Stimulated activated memory B cell treated with anti-CD40 and anti-IgM and Interleukin-4, amounts not matched to agents 10 μg/mL and 1 μg/mL and 100 μg/mL, for 72 hours (primary cell): ENCODE data around the gene HHIPL1.

ENCODE experiments used
- ATAC-seq: fragments of 150-1000 bp; cut with Tn5 transposase; 2 replicates; pipeline ENCODE4 v1.10.0; 2021
- H3K27ac Mint-ChIP-seq: one replicate; pipeline ENCODE4 v1.8.0; 2022; ENCODE audit warnings: mild to moderate bottlenecking, mixed read lengths
- H3K27me3 Mint-ChIP-seq: one replicate; pipeline ENCODE4 v1.8.0; 2022; ENCODE audit warnings: mixed read lengths
- H3K36me3 Mint-ChIP-seq: one replicate; pipeline ENCODE4 v1.8.0; 2022; ENCODE audit warnings: mixed read lengths
- H3K4me1 Mint-ChIP-seq: one replicate; pipeline ENCODE4 v1.8.0; 2022; ENCODE audit warnings: mixed read lengths
- H3K4me3 Mint-ChIP-seq: one replicate; pipeline ENCODE4 v1.8.0; 2022; ENCODE audit warnings: mild to moderate bottlenecking, moderate library complexity, mixed read lengths
- H3K9me3 Mint-ChIP-seq: one replicate; pipeline ENCODE4 v1.8.0; 2022; ENCODE audit warnings: mixed read lengths

The HHIPL1 gene

GRCh38 chr14:99708449-99708848 is 63.5 kb downstream of the HHIPL1 start:
- H3K4me1 Mint-ChIP-seq: no peaks in the 10 kb centered on the region
- H3K36me3 Mint-ChIP-seq: peaks cover 3% of the 10 kb centered on the region
- H3K9me3 Mint-ChIP-seq: peaks cover 19% of the 10 kb centered on the region
- ATAC-seq: no peak
- no peak overlapping the region for H3K4me3 Mint-ChIP-seq
- H3K27me3 Mint-ChIP-seq: peaks cover 35% of the 10 kb centered on the region
- H3K27ac Mint-ChIP-seq: no peak overlapping the region

DNA sequence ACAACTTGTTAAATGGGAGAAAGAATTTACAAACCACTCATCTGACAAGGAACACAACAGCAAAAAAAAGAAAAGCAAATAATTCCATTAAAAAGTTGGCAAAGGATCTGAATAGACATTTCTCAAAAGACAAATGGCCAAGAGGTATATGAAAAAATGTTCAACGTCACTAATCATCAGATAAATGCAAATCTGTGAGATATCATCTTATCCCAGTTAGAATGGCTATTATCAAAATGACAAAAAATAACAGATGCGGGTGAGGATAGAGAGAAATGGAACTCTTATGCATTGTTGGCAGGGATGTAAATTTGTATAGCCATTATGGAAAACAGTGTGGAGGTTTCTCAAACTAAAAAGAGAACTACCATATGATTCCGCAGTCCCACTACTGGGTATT is 69.0 kb downstream of the HHIPL1 start:
- Mint-ChIP-seq H3K4me1 (peaks cover 7% of the 10 kb centered on the region), H3K9me3 (peaks cover 7% of the 10 kb centered on the region), H3K36me3 (no peaks in the 10 kb centered on the region), H3K27ac (no peak overlapping the region), H3K4me3 (no peak overlapping the region), H3K27me3 (peaks cover 23% of the 10 kb centered on the region)
- ATAC-seq: no peak

DNA sequence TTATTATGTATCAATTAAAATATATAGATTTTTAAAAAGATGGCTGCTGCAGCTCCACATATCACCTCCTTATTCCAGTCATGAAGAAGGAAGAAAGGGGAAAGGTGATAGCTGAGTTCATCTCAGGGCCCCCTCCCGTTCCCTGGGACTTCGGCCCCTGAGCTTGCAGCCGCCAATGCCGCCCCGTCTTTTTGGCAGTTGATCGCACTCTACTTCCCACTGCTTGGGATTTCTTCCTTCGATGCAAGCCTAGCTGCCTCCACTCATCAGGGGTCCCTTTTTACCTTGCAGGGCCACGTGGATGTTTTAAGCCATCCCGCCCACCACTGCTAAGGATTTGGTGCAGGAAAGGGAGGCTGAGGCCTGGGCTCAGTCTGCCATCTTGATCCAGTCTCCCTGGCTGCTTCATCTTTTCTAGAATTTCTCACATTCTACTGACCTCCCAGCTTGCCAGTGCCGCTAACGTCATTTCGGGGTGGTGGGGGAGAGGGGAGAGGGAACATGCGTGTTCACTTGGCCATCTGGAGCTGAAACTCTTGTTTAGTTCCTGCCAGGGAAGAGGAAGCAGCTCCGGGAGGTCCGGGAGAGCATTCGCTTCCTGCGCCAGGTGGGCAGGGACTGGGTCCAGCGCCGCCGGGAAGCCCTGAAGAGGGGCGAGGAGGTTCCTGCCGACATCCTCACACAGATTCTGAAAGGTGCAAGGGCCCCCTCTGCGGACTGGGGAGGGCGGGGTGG is 70.5 kb downstream of the HHIPL1 start:
- Mint-ChIP-seq H3K27me3 (peaks cover 23% of the 10 kb centered on the region), H3K4me1 (peaks cover 7% of the 10 kb centered on the region), H3K27ac (no peak overlapping the region), H3K4me3 (no peak overlapping the region), H3K9me3 (peaks cover 10% of the 10 kb centered on the region), H3K36me3 (no peaks in the 10 kb centered on the region)
- ATAC-seq: no peak

- no peak for ATAC-seq
- Mint-ChIP-seq H3K4me1 (peaks cover 7% of the 10 kb centered on the region), H3K27me3 (peaks cover 23% of the 10 kb centered on the region), H3K9me3 (peaks cover 10% of the 10 kb centered on the region), H3K36me3 (no peaks in the 10 kb centered on the region), H3K4me3 (no peak overlapping the region), H3K27ac (no peak overlapping the region)
Observed at GRCh38 chr14:99716091-99716849, 71.3 kb downstream of the HHIPL1 start.

DNA sequence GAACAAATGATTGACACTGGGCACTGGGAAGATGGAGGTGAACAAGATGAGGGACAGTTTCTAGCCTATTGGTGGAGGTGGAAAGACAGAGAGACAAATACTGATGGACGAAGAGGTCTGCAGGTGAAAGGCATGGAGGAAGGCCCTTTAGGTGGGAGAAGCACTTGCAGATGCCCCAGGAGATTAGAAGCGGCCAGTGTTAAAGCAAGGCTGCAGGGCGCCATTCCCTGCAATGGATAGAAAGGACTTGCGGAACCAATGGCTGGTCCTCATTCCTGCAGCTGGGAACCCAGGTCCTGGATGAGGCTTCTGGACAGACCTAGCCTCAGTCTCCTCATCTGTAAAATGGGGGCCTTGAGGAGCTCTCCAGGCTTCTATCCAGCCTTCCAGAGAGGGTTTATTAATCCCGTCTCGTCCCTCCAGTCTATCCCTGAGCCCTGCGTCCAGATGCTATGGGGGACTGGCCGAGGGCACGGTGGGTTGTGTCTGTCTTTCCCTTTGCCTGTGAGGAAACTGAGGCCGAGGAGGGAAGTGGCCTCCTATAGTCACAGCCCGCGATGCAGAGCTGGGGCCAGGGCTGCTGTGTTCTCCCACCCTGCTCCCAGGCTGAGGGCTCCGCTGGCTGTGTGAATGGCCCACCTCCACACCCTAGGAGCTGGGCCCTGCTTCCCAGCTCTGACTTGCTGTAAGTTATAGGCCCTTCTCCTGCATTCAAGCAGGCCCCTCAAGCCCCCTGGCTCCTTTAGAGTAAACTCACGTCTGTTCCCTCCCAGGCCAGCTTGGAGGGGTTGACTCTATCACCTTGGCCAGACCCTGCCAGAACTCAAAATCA is 72.1 kb downstream of the HHIPL1 start:
- Mint-ChIP-seq H3K9me3 (peaks cover 9% of the 10 kb centered on the region), H3K27me3 (peaks cover 22% of the 10 kb centered on the region), H3K4me3 (no peak overlapping the region), H3K4me1 (peaks cover 7% of the 10 kb centered on the region), H3K36me3 (no peaks in the 10 kb centered on the region), H3K27ac (no peak overlapping the region)
- ATAC-seq: no peak

- ATAC-seq: no peak
- H3K27me3 Mint-ChIP-seq: peaks cover 18% of the 10 kb centered on the region
- H3K27ac Mint-ChIP-seq: peak overlapping the region; percentile 50
- H3K4me1 Mint-ChIP-seq: peaks cover 7% of the 10 kb centered on the region
- no peak overlapping the region for H3K4me3 Mint-ChIP-seq
- H3K36me3 Mint-ChIP-seq: no peaks in the 10 kb centered on the region
- H3K9me3 Mint-ChIP-seq: peaks cover 3% of the 10 kb centered on the region
Observed at GRCh38 chr14:99717682-99718013, 72.7 kb downstream of the HHIPL1 start.

DNA sequence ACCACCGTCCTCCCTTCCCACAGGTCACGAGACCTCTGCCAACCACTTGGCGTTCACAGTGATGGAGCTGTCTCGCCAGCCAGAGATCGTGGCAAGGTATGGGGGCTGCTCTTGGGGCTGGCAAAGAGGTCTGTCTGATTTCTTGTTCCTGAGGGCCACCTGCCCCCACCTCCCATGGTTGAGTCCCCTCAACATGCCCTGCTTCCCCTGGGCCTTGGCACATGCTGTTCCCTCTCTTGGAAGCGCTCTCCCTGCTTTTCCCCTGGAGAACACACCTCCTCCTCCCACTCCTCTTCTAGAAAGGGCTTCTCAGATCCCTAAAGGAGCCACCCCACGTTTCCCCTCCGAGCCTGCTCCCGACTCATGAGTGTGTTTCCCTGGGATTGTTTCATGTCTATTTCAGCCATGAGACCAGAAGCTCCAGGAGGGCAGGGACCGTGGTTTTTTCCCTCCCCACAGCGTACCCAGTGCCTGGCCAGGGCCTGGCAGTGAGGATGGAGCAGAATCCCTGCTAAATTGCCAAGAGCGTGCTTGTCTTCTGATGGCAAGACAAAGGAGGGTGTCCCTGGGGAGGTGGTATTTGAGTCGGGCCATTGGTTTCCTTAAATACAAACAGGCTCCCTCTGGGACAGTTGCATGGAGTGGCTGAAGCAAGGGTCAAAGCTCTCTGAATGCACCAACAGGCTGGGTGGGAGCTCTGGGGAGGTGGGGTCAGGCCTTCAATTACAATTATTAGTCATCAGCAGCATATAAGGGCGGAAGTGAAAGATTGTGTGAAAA is 73.3 kb downstream of the HHIPL1 start:
- Mint-ChIP-seq H3K4me3 (peak overlapping the region; percentile 38), H3K9me3 (peaks cover 3% of the 10 kb centered on the region), H3K4me1 (peaks cover 7% of the 10 kb centered on the region), H3K27ac (peak overlapping the region; percentile 50), H3K36me3 (no peaks in the 10 kb centered on the region), H3K27me3 (peaks cover 21% of the 10 kb centered on the region)
- ATAC-seq: peak; percentile 90

DNA sequence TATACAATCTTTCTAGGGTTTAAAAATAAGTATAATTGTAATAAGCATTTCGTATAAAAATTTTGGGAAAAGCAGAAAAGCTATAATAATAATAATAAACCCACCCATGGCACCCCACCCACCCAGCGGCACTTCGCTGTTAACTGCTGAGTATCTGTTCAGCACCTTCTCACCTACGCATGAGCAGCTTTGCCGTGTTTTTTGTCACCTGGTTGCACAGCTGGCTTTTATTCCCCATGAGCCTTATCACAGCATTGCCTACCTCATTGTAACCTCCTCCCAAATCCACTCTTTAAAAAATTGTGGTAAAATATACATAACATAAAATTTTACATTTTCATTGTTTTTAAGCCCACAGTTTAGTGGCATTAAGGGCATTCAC is 73.9 kb downstream of the HHIPL1 start:
- ATAC-seq: peak; percentile 58

GRCh38 chr14:99720941-99721791 is 76.2 kb downstream of the HHIPL1 start:
- peaks cover 50% of the 10 kb centered on the region for H3K27me3 Mint-ChIP-seq
- H3K36me3 Mint-ChIP-seq: no peaks in the 10 kb centered on the region
- no peak overlapping the region for H3K4me3 Mint-ChIP-seq
- no peak for ATAC-seq
- peaks cover 3% of the 10 kb centered on the region for H3K9me3 Mint-ChIP-seq
- peaks cover 7% of the 10 kb centered on the region for H3K4me1 Mint-ChIP-seq
- no peak overlapping the region for H3K27ac Mint-ChIP-seq

More for the DNA sequence above, 73.9 kb downstream of the HHIPL1 start:
- Mint-ChIP-seq H3K36me3 (no peaks in the 10 kb centered on the region), H3K9me3 (peaks cover 3% of the 10 kb centered on the region), H3K27ac (no peak overlapping the region), H3K4me3 (no peak overlapping the region), H3K27me3 (peaks cover 27% of the 10 kb centered on the region), H3K4me1 (peaks cover 7% of the 10 kb centered on the region)

- no peak for ATAC-seq
- Mint-ChIP-seq H3K36me3 (no peaks in the 10 kb centered on the region), H3K4me3 (no peak overlapping the region), H3K4me1 (peaks cover 7% of the 10 kb centered on the region), H3K27me3 (peaks cover 58% of the 10 kb centered on the region), H3K9me3 (peaks cover 3% of the 10 kb centered on the region), H3K27ac (no peak overlapping the region)
Observed at GRCh38 chr14:99721792-99722516, 77.0 kb downstream of the HHIPL1 start.

GRCh38 chr14:99722741-99723140 is 77.8 kb downstream of the HHIPL1 start:
- peaks cover 7% of the 10 kb centered on the region for H3K4me1 Mint-ChIP-seq
- ATAC-seq: no peak
- H3K27me3 Mint-ChIP-seq: peaks cover 62% of the 10 kb centered on the region
- H3K36me3 Mint-ChIP-seq: no peaks in the 10 kb centered on the region
- H3K9me3 Mint-ChIP-seq: peaks cover 3% of the 10 kb centered on the region
- no peak overlapping the region for H3K4me3 Mint-ChIP-seq
- no peak overlapping the region for H3K27ac Mint-ChIP-seq

DNA sequence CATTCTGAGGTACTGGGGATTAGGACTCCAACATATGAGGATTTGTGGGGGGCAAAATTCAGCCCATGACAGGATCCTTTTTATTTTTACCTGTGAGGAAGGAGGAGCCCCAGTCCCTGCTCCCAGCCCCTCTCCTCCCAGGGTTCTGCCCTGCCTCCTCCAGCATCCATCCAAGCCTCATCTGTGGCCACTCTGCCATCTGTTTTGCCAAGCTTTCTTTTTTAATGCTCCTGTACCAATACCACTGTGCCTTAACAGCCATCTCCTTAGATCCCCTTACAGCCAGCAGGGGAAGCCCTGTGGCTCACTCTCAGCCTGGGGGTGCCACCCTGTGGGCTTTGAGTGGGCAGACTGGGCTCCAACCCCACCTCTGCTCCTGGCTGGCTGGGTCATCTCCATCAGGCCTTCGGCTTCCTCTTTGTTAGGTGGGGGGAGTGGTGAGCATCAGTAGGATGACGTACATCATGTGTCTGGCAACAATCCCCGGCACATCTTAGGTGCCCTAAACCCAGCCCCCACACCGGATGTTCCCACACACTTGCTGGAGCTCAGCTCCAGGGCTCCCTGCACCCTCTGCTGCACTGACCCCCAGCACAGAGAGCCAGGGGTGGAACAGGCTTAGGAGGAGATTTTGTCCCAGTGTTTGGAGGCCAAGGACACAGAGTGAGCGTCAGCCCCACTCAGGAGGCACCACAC is 79.4 kb downstream of the HHIPL1 start:
- H3K4me3 Mint-ChIP-seq: no peak overlapping the region
- ATAC-seq: no peak
- peaks cover 68% of the 10 kb centered on the region for H3K27me3 Mint-ChIP-seq
- H3K9me3 Mint-ChIP-seq: peaks cover 2% of the 10 kb centered on the region
- H3K36me3 Mint-ChIP-seq: no peaks in the 10 kb centered on the region
- no peaks in the 10 kb centered on the region for H3K4me1 Mint-ChIP-seq
- H3K27ac Mint-ChIP-seq: no peak overlapping the region
